HG03521 (cell line): Measurements from ENCODE around the gene PHACTR1.
"Not testable (repeated sequence)": the region's sequence is repeated elsewhere in the genome, so short reads cannot be mapped to it uniquely, and the experiment has no call there.

Experiments
- ATAC-seq: cut with Tn5 transposase; IDR thresholded peaks from one replicate; pipeline ENCODE4 v1.9.1; 2021; ENCODE audit warnings: mild to moderate bottlenecking, moderate library complexity; ENCODE audit not compliant: unreplicated experiment

PHACTR1 gene

DNA sequence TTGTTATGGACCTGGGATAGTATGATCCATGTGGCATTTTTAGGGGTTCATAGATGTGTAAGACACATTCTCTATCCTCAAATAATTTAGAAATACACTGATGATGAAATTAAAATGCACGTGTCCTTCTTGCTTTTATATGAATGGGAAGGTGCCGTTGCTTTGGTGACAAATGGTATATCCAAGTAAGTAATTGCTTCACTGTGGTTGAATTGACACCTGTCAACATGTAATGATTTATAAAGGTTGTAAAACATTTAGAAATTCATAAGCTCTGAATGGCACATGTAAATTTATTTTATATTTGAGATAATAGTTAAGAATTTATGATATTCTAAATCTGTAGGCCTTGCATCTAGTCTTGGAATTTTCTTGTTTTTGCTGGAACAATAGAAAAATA lies 227.0 kb downstream of the PHACTR1 start:
- no peak for ATAC-seq

DNA sequence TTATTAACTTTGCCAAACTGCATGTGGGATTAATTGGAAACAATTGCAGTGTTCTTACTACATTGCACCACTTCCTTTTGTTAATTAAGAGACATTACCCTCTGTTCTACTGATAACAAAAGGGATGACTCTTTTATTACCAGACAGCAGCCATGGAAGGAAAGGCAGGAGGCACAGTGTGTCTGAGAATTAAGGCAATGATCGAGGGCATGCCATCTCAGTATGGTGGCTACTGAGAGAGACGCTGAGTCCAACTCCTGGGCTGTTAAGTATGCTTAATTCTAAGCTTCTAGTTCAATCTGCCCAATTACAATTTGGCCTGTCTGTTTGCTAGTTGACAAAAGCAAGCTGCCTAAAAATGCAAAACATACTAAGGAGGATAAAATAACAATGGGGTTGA lies 227.4 kb downstream of the PHACTR1 start:
- no peak for ATAC-seq

DNA sequence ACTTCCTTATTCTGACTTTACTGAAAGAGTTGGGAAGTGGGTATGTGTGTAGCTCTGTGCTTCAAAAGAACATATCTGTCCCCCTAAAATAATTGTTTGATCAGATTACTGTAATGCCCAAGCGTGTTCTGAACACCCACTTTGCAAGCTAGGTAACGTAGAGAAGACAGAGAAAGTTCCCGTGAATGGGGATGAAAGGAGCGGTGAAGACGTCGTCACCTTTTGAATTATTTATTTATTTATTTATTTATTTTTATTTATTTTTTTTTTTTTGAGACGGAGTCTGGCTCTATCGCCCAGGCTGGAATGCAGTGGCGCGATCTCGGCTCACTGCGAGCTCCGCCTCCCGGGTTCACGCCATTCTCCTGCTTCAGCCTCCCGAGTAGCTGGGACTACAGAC lies 228.0 kb downstream of the PHACTR1 start:
- not testable (repeated sequence) for ATAC-seq

DNA sequence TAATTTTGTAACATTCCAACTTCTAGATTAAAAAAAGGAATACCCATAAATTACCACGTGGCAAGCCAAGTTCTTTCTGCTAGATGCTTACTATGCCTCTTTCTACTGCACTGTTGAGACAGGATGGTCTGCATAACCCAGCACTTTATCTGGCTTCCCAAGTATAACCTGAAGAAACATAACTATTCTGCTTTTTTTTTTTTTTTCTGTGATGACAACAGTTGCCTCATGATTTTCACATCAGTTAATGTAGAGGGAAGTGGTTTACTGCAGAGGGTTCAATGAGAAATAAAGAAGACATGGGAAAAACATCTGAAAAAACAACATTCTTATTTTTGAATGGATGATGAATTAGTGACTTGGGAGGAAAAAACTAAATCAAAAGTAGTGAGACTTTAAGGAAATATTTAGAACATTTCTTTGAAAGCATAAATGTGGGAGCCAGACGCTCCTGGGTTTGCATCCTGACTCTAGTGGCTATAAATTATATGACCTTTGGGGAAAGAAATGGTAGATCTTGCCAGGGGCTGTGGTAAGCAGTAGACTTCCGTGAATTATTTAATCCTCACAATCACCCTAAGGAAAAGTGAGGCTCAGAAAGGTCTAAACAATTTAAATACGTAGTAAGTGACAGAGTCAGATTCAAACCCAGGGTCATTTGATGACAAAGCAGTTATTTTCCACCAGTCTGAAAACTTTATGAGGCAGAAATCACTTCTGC lies 230.7 kb downstream of the PHACTR1 start:
- no peak for ATAC-seq

DNA sequence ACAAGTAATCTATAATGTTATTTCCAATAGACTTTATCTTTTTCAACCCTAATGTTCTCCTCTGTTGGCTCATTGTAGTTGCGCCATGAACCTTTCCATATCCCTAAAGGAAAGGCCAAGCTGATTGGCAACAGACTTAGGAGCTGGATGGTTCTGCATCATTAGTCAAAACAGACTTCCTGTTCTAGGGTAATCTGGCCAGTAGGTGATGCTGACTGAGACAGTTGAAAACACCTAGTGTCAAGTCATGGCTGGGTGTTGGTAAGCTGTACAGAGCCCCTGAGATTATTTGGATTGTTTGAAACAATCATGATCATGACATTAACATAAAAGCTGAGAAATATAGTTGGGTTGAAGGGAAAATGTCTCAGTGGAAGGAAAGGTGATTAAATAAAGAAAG lies 231.4 kb downstream of the PHACTR1 start:
- no peak for ATAC-seq

DNA sequence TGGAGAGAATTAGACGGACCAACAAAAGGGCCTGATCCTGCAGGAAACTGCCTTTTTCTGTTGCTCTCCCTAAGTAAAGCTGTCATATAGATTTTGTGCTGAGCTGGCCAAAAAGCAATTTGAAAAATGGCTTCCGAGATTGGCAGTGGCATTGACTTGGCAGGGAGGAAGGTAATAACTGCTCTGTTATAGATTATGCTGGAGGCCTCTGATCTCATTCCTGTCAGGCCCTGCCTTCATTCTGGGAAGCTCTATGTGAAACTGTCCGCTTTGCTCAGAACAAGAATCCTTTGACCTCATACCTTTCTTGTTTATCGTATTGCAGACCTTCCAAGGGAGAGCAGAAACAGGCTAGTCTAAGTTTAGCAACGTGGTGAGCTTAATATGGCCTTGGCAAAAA lies 234.4 kb downstream of the PHACTR1 start:
- ATAC-seq, result no peak

DNA sequence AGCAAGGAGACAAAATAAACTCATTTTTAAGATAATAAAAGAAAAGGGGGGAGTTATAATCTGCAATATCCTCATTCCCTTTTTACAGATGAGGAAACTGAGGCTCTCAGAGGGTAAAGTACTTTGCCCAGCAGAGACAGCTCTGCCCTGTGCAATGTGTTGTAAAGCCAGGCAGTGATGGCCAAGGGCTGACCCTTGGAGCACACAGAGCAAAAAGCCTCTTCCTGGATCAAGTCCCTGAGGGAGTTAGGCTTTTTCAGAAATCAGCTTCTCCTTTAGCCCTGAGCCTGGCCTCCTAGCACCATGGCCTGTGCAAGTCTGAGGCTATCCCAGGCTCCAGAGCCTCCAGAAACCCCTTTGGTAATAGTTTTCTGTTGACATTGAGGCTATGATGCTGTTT lies 234.8 kb downstream of the PHACTR1 start:
- ATAC-seq, result no peak

DNA sequence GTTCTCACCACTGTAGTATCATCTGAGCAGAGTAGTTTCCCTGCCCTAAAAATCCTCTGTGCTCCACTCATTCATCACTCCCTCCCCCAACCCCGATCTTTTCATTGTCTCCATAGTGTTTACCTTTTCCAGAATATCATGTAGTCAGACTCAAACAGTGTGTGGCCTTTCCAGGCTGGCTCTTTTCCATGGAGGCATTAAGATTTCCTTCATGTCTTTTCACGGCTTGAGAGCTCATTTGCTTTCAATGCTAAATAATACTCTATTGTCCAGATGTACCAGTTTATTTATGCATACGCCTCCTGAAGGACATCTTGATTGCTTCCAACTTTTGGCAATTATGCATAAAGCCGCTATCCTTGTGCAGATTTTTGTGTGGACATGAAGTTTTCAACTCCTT lies 235.8 kb downstream of the PHACTR1 start:
- no peak for ATAC-seq

DNA sequence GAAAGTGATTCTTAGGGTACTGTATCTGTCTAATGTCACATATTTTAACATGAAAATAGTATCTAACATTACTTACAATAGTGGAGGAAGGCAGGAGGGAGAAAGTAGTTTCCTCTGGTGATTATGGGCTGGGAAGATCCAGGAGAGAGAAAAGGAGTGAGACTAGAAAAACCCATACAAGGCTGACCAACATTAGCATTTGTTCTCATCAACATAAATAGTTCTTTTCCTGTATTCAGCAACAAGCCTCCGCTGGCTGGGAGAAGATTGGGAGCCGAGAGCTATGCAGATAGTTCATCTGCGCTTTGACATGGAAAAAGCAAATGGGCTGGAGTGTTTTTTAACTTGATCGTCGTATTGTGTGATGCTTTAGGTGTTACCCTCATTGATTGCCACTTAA lies 239.4 kb downstream of the PHACTR1 start:
- ATAC-seq, result no peak

DNA sequence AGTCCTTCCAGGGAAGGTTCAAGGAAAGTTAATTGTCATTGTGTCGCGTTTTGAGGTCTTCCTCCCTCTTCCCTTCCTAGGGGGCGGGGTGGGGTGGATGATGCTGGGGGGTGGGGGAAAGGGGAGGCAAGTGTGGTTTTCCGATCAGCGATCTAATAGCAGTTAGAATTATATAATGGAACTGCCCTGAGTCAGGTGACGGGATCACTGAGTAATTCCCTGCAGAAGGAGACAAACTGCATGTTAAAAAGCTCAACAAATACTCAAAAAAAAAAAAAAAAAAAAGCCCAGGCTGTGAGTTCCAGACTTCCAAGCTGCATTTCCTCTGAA lies 240.4 kb downstream of the PHACTR1 start:
- ATAC-seq, result no peak

DNA sequence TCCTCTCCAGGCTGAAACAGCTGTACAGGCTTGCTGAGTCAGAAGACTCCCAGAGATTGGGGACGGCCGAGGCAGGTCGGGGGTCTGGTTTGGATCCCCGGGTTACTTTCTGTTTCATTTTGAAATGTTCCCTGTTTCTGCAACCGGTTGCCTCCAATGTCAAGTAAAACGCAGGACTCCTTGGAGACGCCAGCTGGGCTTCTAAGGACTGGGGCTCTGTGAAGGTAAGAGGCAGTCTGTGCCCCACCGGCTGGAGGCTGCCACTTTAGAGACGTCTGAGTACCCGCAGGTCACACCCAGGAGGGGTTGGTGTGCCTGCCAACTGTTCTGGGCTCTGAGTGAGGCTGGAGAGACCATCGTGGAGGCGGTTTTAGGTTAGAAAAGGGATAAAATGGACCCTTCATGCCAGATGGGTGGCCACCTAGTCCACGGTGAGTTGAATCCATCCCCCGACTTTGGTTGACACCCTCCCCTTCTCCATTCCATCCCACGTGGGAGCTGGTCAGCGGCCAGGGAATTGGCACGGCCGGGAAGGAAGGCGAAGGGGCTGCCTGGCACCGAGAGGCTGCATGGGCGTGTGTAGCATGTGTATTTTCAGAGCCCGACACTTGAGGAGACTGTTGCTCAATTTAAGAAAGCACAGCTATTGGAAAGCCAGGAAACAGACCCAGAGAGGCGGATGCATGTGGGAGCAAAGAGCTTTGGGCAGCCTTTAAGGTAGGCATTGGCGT lies 240.9 kb downstream of the PHACTR1 start:
- no peak for ATAC-seq

DNA sequence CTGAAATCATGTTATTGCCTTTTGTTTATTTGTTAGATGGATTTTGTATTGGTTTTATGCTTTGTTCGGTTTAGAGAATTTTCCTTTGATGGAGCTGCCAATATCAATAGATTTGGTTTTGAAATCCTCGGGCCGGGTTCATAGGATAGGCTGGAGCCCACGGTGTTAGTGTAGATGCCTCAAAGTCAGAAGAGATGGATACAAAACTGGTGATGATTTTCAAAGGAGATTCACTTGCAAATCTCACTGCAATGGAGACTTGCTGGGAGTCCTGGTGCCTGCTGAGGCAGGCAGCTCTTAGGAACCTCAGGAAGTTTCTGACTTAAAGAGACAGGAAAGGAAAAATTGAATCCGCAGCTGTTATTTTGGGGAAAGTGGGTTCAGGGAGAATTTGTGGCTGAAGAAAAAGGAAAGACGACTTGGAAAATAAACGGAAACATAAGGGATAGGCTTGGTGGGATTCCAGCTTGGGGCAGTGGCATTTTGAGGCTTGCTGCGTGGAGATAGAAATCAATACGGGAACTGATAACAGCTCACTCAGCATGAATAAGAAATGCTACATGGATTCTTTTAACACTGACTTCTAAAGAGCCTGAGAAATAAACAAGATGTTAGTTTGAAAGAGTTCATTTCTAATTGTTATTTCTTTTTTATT lies 241.6 kb downstream of the PHACTR1 start:
- ATAC-seq, result no peak

DNA sequence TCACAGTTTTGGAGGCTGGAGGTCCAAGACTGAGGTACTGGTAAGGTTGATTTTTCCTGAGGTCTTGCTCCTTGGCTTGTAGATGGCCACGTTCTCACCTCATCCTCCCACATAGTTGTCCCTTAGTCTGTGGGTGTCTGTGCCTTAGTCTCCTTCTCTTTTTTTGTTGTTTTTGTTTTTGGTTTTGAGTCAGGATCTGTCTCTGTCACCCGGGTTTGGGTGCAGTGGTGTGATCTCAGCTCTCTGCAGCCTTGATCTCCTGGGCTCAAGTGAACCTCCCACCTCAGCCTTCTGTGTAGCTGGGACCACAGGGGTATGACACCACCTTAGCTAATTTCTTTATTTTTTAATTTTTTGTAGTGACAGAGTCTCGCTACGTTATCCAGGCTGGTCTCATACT lies 245.2 kb downstream of the PHACTR1 start:
- no peak for ATAC-seq

DNA sequence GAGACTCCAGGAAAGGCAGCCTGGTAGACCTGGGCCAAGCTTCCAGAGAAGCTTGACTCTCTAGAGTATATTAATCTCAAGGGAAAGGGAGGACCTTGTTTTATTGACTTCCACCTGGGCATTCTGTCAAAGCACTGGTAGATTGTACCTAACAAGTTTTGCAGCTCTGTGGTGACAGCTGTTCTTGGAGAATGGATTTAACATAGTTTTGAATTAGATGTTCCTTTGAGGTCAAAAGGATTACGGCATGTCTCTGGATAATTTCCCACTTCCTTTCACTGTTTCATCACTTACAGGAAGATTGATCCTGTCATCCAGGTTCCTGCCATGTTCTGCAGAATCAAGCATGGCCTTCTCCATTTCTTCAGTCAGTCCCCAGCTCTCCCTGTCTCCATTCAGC lies 246.0 kb downstream of the PHACTR1 start:
- no peak for ATAC-seq

DNA sequence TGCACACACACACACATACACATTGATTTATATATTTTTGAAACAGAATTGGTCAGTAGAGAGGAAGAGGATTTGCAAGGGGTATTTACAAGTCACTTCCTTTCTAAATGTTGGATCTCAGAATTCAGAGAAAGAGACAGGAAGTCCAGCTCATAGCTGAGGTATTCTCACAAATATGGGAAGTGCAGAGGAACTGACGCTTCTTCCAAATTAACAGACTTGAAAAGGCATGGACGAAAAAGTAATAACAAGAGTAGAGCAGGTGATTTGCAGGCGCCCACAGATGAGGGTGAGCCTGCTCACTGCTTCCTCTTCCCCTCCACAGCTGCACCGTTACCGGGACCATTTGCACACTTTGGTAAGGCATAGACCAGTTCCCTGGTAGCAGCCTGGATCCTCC lies 246.4 kb downstream of the PHACTR1 start:
- no peak for ATAC-seq

DNA sequence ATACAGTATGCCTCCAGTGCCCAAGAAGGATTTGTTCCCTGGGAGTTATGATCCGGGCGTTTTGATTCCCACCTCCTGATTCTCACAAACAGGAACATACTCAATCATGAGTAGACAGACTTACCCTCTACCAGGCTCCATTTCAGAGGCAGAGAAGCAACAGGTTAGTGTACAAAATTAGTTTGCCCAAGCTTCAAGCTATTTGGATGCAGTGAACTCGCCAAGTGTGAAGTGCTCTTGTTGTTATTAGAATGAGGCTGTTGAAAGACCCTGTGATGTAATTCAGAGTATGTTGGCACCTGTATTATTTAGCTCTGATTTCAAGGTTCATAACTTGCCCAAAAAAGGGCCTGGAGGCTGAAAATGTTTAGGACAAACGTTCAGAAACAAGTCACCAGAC lies 247.0 kb downstream of the PHACTR1 start:
- ATAC-seq, result no peak

DNA sequence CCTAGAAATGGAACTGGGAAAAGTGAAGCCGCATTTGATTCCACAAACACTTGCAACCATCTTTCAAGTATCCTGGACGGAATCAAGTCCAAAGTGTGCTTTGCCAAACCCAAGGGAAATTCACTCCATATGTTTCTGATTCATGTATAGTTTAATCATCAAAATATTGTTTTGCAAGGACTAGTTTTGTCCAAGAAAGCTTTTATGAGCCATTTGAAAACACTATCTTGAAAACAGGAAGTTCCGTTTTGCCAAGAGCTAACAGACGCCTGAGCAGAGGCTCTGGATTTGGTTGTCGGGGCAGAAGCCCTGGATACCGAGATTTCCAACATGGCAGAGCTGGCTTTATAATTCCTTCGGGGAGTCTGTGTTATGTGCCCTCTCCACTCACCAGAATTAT lies 251.1 kb downstream of the PHACTR1 start:
- no peak for ATAC-seq

DNA sequence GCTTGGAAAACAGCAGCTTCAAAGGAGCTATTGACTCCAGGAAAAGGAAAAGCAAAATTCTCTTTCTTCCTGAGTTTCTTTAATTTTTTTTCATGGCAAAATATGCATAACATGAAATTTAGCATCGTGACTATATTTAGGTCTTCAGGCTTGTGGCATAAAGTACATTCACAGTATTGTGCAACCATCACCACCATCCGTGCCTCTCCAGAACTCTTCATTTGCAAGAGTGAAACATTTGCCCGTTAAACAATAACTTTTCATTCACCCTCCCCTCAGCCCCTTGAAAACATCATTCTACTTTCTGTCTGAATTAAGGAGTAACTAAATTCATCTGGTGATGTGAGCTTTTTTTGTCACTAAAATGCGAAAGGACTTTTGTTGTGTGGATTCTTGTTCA lies 251.7 kb downstream of the PHACTR1 start:
- ATAC-seq, result no peak

DNA sequence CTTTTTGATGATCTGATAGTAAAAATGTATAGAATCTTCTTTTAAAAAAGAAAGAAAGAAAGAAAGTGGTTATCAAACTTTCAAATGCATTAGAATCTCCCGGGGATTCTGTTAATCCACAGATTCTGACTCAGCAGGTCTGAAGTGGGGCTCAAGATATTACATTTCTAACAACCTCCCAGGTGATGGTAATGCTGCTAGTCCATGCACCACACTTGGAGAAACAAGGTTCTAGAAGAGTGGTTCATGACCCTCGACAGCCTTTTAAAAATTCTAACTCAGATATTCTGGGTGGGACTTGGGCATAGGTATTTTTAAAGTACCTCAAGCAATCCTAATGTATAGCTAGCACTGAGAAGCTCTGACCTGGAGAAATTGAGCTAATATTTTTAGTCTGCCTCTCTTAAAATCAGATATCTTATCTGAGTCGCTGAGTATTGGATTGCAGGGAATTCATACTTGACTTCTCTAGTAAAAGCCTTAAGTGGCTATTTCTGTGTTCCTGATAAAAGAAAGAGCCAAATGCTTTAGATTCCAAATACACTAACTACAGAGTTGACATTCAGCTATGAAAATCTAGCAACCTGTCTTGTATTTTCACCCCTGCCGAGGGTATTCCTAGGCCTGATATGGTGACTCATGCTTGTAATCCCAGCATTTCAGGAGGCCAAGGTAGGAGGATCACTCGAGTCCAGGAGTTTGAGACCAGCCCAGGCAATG lies 252.4 kb downstream of the PHACTR1 start:
- ATAC-seq, result no peak

DNA sequence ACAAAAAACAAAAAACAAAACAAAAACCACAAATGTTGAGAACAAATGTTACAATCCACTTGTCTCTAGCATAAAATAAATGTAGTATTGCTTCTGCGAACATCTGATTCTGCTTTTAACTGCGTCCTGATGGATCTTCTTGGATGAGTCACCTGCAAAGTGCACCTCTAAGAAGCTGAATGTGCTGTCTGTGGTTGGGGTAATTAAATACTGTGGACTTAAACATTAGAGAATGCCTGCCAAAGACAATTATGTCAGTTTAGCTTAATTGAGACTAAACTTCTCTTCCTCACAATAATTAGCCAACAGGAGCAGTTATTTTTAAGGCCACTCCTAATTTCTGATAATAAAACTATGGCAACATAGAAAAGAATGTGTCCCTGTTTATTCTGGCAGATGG lies 253.4 kb downstream of the PHACTR1 start:
- no peak for ATAC-seq

DNA sequence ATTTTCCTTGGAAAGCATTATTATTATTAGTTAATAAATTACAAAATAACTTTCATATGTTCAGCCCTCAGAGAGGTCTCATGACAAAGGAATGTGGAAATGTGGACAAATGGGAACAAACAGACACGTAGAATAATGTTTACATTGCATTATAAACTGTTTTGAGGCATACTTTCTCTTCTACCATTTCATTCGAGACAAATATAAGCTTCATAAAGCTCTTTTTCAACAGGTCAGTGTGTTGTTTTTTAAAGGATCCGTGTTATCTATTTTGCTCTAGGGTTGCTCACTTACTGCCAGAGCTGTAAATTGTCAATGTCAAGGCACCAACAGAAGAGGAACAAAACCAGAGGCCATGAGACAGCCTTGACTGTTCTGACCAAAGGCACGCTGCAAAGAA lies 256.8 kb downstream of the PHACTR1 start:
- ATAC-seq, result no peak

DNA sequence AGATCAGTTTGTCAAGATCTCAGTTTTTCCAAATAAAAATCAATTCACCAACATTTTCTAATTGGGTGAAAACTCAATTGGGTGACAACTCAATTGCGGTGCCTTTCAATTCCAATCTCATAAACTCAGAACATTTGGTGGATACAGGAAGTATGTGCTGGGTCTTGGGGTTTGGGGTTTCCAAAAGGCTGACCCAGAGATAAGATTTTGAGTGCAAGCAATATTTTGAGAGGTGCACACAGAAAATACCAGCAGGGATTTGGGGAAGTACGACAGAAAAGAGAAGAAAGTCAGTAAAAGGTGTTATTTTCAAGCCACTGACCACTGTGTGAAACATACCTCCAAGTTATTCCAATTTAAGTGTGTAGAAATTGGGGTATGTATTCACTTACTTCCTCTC lies 258.0 kb downstream of the PHACTR1 start:
- no peak for ATAC-seq
